Omental fat pad (tissue), 4 donors: Measurements from ENCODE around the gene ACSM5. TPM values are rescaled to one million over a fixed set of nuclear protein-coding genes. Genes with fewer than 3 reads are reported as not detected.

ENCODE experiments used
- ATAC-seq: fragments of 150-250 bp; one replicate; pipeline ENCODE4 v1.9.1; 2016; ENCODE audit warnings: mild to moderate bottlenecking, moderate library complexity; ENCODE audit not compliant: low FRiP score
- DNase-seq: peaks from one replicate; pipeline ENCODE4 v3.0.0-alpha.2; 2019; ENCODE audit warnings: low spot score
- total RNA-seq, 4 donors: library from RNA; depleted of rRNA; stranded (reverse); fragments of >200 nt; gene quantifications; one replicate each; pipeline ENCODE4 v1.1.0, GENCODE V29; 2016
- TF ChIP-seq, protein P1 (sequence below), 3 donors: fragments of 450-650 bp; IDR thresholded peaks; one replicate each; pipeline ENCODE4 v1.5.1; 2016 to 2017; ENCODE audit warnings: antibody characterized with exemption in 3 of 3, mild to moderate bottlenecking in 3 of 3, moderate library complexity in 2 of 3

The ACSM5 gene
- 10 to 100 TPM; 12.9 to 27.9 (median 23.7) TPM for total RNA-seq

- TF ChIP-seq, protein P1, sequence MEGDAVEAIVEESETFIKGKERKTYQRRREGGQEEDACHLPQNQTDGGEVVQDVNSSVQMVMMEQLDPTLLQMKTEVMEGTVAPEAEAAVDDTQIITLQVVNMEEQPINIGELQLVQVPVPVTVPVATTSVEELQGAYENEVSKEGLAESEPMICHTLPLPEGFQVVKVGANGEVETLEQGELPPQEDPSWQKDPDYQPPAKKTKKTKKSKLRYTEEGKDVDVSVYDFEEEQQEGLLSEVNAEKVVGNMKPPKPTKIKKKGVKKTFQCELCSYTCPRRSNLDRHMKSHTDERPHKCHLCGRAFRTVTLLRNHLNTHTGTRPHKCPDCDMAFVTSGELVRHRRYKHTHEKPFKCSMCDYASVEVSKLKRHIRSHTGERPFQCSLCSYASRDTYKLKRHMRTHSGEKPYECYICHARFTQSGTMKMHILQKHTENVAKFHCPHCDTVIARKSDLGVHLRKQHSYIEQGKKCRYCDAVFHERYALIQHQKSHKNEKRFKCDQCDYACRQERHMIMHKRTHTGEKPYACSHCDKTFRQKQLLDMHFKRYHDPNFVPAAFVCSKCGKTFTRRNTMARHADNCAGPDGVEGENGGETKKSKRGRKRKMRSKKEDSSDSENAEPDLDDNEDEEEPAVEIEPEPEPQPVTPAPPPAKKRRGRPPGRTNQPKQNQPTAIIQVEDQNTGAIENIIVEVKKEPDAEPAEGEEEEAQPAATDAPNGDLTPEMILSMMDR (IDR thresholded peaks at IDR 0.05), result no peak
- ATAC-seq, result no peak
- DNase-seq, result no peak
Observed at GRCh38 chr16:20409398-20410120, at the start of gene ACSM5. TSS of gene ACSM5 (plus strand) at chr16:20409534. CDS start at chr16:20411485, 1,951 bp downstream.

- DNase-seq (no peak), ATAC-seq (no peak)
- TF ChIP-seq, protein P1 (IDR thresholded peaks at IDR 0.05), result no peak
Observed at GRCh38 chr16:20359997-20360396, 49.3 kb upstream of the ACSM5 start.

- DNase-seq, result no peak
- TF ChIP-seq, protein P1 (IDR thresholded peaks at IDR 0.05), result no peak
- ATAC-seq, result no peak
Observed at GRCh38 chr16:20363191-20363590, 46.1 kb upstream of the ACSM5 start.

DNA sequence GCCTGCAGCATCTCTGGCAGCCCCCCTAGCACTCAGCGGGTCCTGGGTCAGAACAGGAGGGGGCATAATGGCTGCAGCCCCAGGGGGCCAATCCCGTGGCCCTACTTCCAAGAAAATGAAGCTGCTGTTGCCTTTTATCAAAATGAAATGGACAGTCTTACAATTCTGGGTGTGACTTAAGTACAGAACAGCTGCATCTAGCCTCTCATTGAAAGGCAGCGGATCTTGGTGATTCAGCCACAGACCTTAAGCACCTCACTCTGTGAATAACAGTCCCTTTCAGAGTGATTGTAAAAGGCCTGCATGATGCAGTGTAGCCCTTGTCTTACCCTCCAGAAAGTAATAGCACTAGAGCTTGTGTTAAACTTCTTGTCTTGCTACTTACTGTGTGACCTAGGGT lies 45.3 kb upstream of the ACSM5 start:
- ATAC-seq, result no peak
- DNase-seq, result no peak
- TF ChIP-seq, protein P1 (IDR thresholded peaks at IDR 0.05), result no peak

DNA sequence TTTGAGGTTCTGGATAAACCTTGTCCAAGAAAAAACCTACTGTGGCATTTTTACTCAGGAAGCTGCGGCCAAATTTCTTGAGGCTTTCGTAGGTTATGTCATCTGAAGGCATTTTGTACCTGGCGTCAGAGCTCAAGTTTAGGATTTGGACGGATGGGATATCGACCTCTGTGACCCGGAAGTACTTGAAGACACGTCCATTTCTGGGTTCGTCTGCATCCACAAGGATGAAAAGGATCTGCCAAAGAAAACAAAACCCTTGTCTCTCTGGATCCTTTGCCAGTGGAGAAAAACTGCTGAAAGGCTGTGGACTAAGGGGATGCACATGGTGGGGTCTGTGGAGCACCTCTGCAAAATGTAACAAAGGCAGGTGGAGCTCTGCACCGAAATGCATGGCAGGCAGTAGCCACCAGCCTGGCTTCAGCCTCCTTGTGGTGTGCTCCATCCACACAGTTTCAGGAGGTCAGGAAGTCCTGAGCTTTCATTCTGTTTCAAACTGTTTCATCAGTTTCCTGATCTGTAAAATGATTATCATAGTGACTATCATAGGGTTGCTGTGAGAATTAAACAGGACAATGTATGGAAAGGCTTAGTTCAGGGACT lies 39.8 kb upstream of the ACSM5 start:
- ATAC-seq (no peak), DNase-seq (no peak)

GRCh38 chr16:20372701-20373100 lies 36.6 kb upstream of the ACSM5 start:
- ATAC-seq (no peak), DNase-seq (no peak)
- TF ChIP-seq, protein P1 (IDR thresholded peaks at IDR 0.05), result no peak

More for the DNA sequence above, 39.8 kb upstream of the ACSM5 start:
- TF ChIP-seq, protein P1 (IDR thresholded peaks at IDR 0.05), result no peak

- no peak for ATAC-seq
- no peak for DNase-seq
- TF ChIP-seq, protein P1 (IDR thresholded peaks at IDR 0.05), result no peak
Observed at GRCh38 chr16:20377181-20377580, 32.2 kb upstream of the ACSM5 start.
